ENCODE measurements around the gene ZNF234. TPM values are rescaled to one million over a fixed set of nuclear protein-coding genes. Genes with fewer than 3 reads are reported as not detected.
"Not testable (repeated sequence)": the region's sequence is repeated elsewhere in the genome, so short reads cannot be mapped to it uniquely, and the experiment has no call there.

The ZNF234 gene
- 4.5 and 7.1 TPM in 2 replicates for total RNA-seq (2014; rRNA removed; shearing (Covaris generic))

DNA sequence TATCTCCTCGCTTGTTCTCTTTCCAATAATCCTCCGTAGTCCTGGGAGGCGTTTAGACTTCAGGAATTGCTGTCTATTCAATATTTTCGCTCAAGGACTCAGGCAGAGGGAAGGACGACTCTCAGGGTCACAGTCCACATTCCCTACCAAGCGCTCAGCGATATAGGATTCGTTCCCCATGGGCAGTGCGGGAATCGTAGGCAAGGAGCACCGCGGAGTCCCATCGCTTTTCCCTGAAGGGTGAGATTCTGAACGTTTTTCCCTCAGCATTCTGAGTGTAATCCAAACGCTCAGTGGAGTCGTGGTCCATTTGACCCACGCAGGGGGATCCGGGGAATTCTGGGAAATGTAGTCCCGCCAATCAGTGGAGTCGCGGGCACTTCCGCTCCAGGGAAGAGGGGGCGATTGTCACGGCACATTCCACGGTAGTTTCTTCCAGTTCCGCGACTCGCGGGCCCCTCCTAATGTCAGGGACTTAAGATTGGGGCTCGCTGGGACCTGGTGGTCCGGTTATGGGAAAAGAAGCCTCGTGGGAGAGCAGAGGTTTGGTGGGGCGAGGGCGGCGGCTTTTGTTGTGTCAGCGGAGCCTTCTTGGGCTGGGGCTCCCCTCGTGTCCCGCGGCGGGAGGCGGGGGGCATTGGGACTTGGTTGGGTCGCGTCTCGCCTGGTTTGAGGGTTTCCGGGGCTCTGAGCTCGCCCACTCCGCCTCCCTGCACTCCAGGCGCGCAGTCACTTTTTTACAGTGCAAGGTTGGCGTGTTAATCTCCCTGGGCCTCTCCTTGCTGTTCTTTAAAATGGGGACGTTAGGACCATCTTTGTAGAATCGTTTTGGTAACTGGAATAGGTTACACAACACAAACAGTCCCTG, at the start of gene ZNF234:
Gene ZNF234 (plus strand): TSS at position 364 of the 868 bp plus-strand sequence. CDS start 3,079 bp downstream, outside the sequence.
- H3K36me3 ChIP-seq = peaks cover 26% of the 10 kb centered on the region
- DNase-seq (ENCODE audit: low read depth in 1 of 2, low spot score in 2 of 2) = peak; percentile 85
- peak within 1 kb of the TSS; percentile 47 for H3K27ac ChIP-seq
- H3K9me3 ChIP-seq (replicated peaks) = no peaks in the 10 kb centered on the region
- H3K27me3 ChIP-seq (replicated peaks) = no peaks in the 10 kb centered on the region
- peak within 1 kb of the TSS; percentile 58 for H3K4me3 ChIP-seq
- H3K4me1 ChIP-seq (replicated peaks) = peaks cover 5% of the 10 kb centered on the region

DNA sequence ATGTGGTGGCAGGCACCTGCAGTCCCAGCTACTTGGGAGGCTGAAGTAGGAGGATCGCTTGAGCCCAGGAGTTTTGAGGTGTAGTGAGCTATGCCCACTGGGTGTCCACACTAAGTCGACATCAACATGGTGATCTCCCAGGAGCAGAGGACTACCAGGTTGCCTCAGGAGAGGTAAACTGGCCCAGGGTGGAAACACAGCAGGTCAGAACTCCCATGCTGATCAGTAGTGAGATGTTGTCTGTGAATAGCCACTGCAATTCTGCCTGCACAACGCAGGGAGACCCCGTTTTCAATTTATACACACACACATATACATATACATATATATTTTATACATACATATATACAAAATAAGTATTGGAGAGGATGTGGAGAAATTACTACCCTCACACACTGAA, 49.2 kb upstream of the ZNF234 start:
- Histone ChIP-seq H3K36me3 (peaks cover 11% of the 10 kb centered on the region), H3K4me1 (replicated peaks) (0 out of 2 replicates have a peak, but pooled peaks cover 3% of the 10 kb centered on the region), H3K27me3 (replicated peaks) (no peaks in the 10 kb centered on the region), H3K9me3 (replicated peaks) (no peaks in the 10 kb centered on the region), H3K27ac (no peak overlapping the region), H3K4me3 (no peak overlapping the region)
- DNase-seq (ENCODE audit: low read depth in 1 of 2, low spot score in 2 of 2) = no peak

DNA sequence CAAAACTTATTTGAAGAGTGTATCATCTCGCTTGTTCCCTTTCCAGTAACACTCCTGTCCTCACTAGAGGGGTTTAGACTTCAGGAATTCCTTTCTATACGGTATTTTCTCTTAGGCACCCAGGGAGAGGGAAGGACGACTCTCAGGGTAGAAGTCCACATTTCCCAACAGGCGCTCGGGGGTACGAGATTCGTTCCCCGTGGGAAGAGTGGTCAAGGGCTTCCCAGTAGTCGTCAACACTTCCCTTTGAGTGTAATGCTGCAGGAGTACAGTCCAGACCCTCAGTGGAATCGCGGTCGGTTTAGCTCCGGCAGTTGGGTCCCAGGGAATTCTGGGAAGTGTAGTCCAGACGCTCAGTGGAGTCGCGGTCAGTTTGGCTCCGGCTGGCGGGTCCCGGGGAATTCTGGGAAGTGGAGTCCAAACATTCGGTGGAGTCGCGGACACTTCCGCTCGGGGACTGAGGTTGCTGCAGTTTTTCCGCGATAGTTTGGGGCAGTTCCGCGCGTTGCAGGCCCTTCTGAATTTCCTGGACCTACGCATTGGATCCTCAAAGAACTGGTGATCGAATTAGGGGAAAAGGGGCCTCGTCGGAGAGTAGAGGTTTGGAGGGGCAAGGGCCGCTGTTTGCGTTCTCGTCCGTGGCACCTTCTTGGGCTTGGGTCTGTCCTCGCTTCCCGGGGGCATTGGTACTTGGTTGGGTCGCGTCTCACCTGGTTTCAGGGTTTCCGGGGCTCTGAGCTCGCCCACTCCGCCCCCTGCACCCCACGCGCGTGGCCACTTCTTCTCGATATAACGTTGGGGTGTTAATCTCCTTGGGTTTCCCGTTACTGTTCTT, 47.2 kb upstream of the ZNF234 start, which contains the start of gene ZNF224:
Gene ZNF224 (plus strand): TSS at position 431 of the 835 bp plus-strand sequence. CDS start 3,513 bp downstream, outside the sequence.
- 0 out of 2 replicates have a peak, but pooled peaks cover 3% of the 10 kb centered on the region for H3K4me1 ChIP-seq (replicated peaks)
- H3K36me3 ChIP-seq = peaks cover 19% of the 10 kb centered on the region
- H3K27ac ChIP-seq = peak within 1 kb of the TSS; percentile 19; the same call in 1 of the 2 replicates
- no peaks in the 10 kb centered on the region for H3K27me3 ChIP-seq (replicated peaks)
- no peaks in the 10 kb centered on the region for H3K9me3 ChIP-seq (replicated peaks)
- DNase-seq (ENCODE audit: low read depth in 1 of 2, low spot score in 2 of 2) = peak; percentile 79 to 94
- H3K4me3 ChIP-seq = peak within 1 kb of the TSS; percentile 55

DNA sequence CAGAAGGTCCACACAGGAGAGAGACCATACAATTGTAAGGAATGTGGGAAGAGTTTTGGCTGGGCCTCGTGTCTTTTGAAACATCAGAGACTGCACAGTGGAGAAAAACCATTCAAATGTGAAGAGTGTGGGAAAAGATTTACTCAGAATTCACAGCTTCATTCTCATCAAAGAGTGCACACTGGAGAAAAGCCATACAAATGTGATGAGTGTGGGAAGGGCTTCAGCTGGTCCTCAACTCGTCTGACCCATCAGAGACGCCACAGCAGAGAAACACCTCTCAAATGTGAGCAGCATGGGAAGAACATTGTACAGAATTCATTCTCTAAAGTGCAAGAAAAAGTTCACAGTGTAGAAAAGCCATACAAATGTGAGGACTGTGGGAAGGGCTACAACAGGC, 33.6 kb upstream of the ZNF234 start:
- Histone ChIP-seq H3K4me3 (no peak overlapping the region), H3K4me1 (replicated peaks) (no peaks in the 10 kb centered on the region; the same call in 1 of the 2 replicates), H3K27me3 (replicated peaks) (no peaks in the 10 kb centered on the region), H3K27ac (no peak overlapping the region), H3K36me3 (peaks cover 56% of the 10 kb centered on the region), H3K9me3 (replicated peaks) (peaks cover 12% of the 10 kb centered on the region)
- no peak for DNase-seq (ENCODE audit: low read depth in 1 of 2, low spot score in 2 of 2)

DNA sequence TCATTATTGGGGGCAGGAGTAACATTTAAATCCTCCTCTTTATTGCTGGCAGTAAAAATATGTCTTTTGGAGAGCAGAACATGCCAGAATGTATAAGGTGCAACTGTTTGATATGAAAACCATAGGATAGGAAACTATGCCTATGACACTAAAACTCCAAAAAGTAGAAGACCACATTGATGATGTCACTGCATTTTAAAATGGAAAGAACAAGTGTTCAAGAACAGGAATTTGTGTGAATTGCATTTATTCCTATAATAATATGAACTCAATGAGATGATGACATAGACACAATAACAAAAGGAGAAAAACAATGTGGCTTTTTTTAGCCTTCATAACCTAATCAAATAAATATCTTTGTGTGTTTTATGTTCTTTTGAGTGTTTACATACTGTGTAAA, 31.9 kb upstream of the ZNF234 start:
- Histone ChIP-seq H3K9me3 (replicated peaks) (peaks cover 12% of the 10 kb centered on the region), H3K36me3 (peaks cover 44% of the 10 kb centered on the region), H3K4me1 (replicated peaks) (peaks cover 4% of the 10 kb centered on the region; the same call in 1 of the 2 replicates), H3K4me3 (no peak overlapping the region), H3K27ac (no peak overlapping the region), H3K27me3 (replicated peaks) (no peaks in the 10 kb centered on the region)
- no peak for DNase-seq (ENCODE audit: low read depth in 1 of 2, low spot score in 2 of 2)

DNA sequence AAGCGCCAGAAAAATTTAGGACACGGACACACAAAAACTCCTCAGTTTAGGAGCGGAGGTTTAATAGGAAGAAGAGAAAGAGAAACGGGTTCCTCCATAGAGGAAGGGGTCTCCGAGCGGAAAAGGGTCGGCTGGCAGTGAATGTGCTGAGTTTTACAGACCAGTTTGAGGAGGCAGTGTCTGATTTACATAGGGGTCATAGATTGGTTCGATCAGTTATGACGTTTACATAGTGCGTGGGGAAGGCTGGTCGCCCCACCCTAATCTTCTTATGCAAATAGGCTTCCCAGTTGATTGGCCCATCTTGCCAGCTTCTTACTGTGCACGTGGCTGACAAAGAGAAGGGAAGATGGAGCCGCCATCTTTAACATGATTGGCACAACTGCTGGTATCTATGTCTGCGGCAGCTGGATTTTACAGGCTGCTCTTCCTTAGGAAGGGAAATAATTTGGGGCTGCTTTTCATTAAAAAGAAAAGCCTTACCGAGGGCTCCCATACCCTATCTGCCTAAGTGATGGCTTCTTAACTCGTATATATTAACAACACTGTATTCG, 29.4 kb upstream of the ZNF234 start:
- peaks cover 4% of the 10 kb centered on the region; the same call in 1 of the 2 replicates for H3K4me1 ChIP-seq (replicated peaks)

DNA sequence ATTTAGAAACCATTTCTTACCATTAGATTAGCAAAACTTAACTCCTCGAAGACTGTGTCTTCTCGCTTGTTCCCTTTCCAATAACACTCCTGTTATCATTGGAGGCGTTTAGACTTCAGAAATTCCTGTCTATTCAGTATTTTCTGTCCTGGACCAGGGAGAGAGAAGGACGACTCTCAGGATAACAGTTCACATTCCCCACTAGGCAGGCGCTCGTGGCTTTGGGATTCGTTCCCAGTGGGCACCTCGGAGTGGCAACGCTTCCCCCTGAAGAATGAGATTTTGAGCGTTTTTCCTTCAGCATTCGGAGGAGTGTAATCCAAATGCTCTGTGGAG, 28.6 kb upstream of the ZNF234 start:
- Histone ChIP-seq H3K9me3 (replicated peaks) (no peaks in the 10 kb centered on the region), H3K36me3 (peaks cover 36% of the 10 kb centered on the region), H3K27me3 (replicated peaks) (no peaks in the 10 kb centered on the region), H3K4me1 (replicated peaks) (peaks cover 4% of the 10 kb centered on the region; the same call in 1 of the 2 replicates), H3K4me3 (peak overlapping the region; percentile 59), H3K27ac (no peak overlapping the region)
- DNase-seq (ENCODE audit: low read depth in 1 of 2, low spot score in 2 of 2) = no peak

More for the DNA sequence above, 29.4 kb upstream of the ZNF234 start:
- Histone ChIP-seq H3K36me3 (peaks cover 38% of the 10 kb centered on the region), H3K4me3 (no peak overlapping the region), H3K27ac (no peak overlapping the region), H3K27me3 (replicated peaks) (no peaks in the 10 kb centered on the region), H3K9me3 (replicated peaks) (no peaks in the 10 kb centered on the region)
- no peak for DNase-seq (ENCODE audit: low read depth in 1 of 2, low spot score in 2 of 2)

DNA sequence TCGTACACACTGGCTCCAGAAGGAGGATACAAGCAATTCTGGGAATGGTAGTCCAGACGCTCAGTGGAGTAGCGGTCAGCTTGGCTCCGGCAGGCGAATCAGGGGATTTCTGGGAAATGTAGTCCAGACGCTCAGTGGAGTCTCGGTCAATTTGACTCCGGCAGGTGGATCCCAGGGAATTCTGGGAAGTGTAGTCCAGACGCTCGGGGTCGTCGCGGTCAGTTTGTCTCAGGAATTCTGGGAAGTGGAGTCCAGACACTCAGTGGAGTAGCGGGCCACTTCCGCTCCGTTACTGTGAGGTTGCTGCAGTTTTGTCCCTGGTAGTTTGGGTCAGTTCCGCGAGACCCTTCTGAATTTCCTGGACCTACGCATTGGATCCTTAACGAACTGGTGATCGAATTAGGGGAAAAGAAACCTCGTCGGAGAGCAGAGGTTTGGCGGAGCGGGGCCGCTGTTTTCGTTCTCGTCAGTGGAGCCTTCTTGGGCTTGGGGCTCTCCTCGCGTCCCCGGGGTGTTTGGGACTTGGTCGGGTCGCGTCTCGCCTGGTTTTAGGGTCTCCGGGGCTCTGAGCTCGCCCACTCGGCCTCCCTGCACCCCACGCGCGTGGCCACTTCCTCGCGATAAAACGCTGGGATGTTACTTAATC, 28.1 kb upstream of the ZNF234 start, which contains the start of gene ZNF225:
Gene ZNF225 (plus strand): TSS at position 262 of the 646 bp plus-strand sequence. CDS start 2,429 bp downstream, outside the sequence.
- Histone ChIP-seq H3K4me3 (peak within 1 kb of the TSS; percentile 59), H3K27ac (no peak within 1 kb of the TSS), H3K9me3 (replicated peaks) (no peaks in the 10 kb centered on the region), H3K27me3 (replicated peaks) (no peaks in the 10 kb centered on the region), H3K4me1 (replicated peaks) (peaks cover 4% of the 10 kb centered on the region; the same call in 1 of the 2 replicates), H3K36me3 (peaks cover 34% of the 10 kb centered on the region)
- peak; percentile 90 to 96 for DNase-seq (ENCODE audit: low read depth in 1 of 2, low spot score in 2 of 2)

DNA sequence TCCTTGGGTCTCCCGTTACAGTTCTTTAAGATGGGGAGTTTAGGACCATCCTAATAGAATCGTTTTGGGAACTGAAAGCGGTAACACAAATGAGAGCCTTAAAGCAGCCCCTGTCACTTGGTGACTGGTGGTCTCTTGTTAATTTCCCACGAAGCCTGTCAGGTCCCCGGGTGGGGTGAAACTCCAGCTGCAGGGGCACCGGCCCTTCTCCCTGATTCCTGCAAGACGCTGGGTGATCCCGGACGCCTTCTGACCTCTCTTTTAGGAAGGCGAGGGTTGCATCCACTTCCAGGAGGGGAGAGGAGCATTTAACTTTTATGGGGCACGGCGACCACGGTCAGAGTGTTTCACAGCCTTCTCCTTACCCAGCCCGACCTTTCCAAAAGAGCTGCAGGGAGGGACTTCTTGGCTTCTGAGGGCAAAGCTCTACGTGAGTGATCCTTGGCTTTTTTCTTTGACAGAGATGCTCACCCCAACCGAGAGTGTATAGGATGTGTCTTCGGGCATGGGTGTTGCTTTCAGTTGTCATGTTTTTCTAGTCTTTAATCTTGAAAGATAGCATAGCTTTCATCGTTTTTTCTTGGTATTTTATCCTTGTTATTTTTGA, 27.5 kb upstream of the ZNF234 start:
- H3K27ac ChIP-seq = no peak overlapping the region
- DNase-seq (ENCODE audit: low read depth in 1 of 2, low spot score in 2 of 2) = peak in 1 of 2 experiments; percentile 19
- no peaks in the 10 kb centered on the region for H3K9me3 ChIP-seq (replicated peaks)
- peaks cover 4% of the 10 kb centered on the region; the same call in 1 of the 2 replicates for H3K4me1 ChIP-seq (replicated peaks)
- peaks cover 35% of the 10 kb centered on the region for H3K36me3 ChIP-seq
- no peaks in the 10 kb centered on the region for H3K27me3 ChIP-seq (replicated peaks)
- H3K4me3 ChIP-seq = peak overlapping the region; percentile 59

DNA sequence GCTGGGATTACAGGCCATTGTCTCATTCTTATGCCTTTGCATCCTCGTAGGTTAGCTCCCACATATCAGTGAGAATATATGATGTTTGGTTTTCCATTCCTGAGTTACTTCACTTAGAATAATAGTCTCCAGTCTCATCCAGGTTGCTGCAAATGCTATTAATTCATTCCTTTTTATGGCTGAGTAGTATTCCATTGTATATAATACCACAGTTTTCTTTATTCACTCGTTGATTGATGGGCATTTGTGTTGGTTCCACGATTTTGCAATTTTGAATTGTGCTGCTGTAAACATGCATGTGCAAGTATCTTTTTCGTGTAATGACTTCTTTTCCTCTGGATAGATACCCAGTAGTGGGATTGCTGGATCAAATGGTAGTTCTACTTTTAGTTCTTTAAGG, 20.2 kb upstream of the ZNF234 start:
- H3K9me3 ChIP-seq (replicated peaks); H3K27me3 ChIP-seq (replicated peaks); H3K4me3 ChIP-seq; DNase-seq (ENCODE audit: low read depth in 1 of 2, low spot score in 2 of 2); H3K4me1 ChIP-seq (replicated peaks); H3K27ac ChIP-seq: not testable (repeated sequence)
- peaks cover 77% of the 10 kb centered on the region for H3K36me3 ChIP-seq

DNA sequence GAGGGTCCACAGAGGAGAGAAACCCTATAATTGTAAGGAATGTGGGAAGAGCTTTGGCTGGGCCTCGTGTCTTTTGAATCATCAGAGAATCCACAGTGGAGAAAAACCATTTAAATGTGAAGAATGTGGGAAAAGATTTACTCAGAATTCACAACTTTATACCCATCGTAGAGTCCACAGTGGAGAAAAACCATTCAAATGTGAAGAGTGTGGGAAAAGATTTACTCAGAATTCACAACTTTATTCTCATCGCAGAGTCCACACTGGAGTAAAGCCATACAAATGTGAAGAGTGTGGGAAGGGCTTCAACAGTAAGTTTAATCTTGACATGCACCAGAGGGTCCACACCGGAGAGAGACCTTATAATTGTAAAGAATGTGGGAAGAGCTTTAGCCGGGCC, 9.4 kb upstream of the ZNF234 start:
- DNase-seq (ENCODE audit: low read depth in 1 of 2, low spot score in 2 of 2) = no peak
- Histone ChIP-seq H3K27ac (no peak overlapping the region), H3K4me3 (no peak overlapping the region), H3K9me3 (replicated peaks) (peaks cover 14% of the 10 kb centered on the region), H3K27me3 (replicated peaks) (no peaks in the 10 kb centered on the region), H3K36me3 (peaks cover 56% of the 10 kb centered on the region), H3K4me1 (replicated peaks) (no peaks in the 10 kb centered on the region)

DNA sequence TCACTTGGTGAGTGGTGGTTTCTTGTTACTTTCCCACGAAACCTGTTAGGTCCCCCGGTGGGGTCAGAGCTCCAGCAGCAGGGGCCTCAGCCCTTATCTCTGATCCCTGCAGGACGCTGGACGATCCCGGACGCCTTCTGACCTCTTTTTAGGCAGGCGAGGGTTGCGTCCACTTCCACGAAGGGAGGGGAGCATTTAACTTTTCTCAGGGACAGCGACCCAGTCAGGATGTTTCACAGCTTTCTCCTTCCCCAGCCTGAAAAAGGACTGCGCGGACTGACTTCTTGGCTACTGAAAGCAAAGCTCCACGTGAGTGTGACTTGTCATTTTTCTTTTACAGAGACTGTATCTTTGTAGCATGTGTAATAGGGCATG, 692 bp downstream of the ZNF234 start:
- Histone ChIP-seq H3K9me3 (replicated peaks) (no peaks in the 10 kb centered on the region), H3K4me3 (peak overlapping the region; percentile 58), H3K36me3 (peaks cover 30% of the 10 kb centered on the region), H3K4me1 (replicated peaks) (peaks cover 5% of the 10 kb centered on the region), H3K27ac (no peak overlapping the region; the same call in 1 of the 2 replicates), H3K27me3 (replicated peaks) (no peaks in the 10 kb centered on the region)
- peak in 1 of 2 experiments; percentile 26 for DNase-seq (ENCODE audit: low read depth in 1 of 2, low spot score in 2 of 2)

Measured in SJSA1 (cell line).